Stomach (tissue), 9 donors: ENCODE data around the gene RBP4. TPM values are rescaled to one million over a fixed set of nuclear protein-coding genes. Genes with fewer than 3 reads are reported as not detected.

Experiments used
- DNase-seq, 2 donors: peaks; one replicate each; pipeline versions ENCODE4 v3.0.0 to v3.0.0-alpha.2; 2013 to 2019
- H3K27ac ChIP-seq, 5 donors: fragments of 200-600 bp in 4 of 5; sonication (generic) in 4 of 5; one replicate each; pipeline ENCODE4 v1.5.1; 2013 to 2019; ENCODE audit warnings: mild to moderate bottlenecking in 1 of 5, moderate library complexity in 1 of 5
- H3K27me3 ChIP-seq, 3 donors: fragments of 200-600 bp; sonication (generic); one replicate each; pipeline ENCODE4 v1.5.1; 2017 to 2019; ENCODE audit warnings: mixed run types in 1 of 3
- H3K36me3 ChIP-seq, 4 donors: fragments of 200-600 bp; sonication (generic); 1 replicate in 3 of 4; 2 replicates in 1 of 4; pipeline ENCODE4 v1.5.1; 2016 to 2019
- H3K4me1 ChIP-seq, 4 donors: fragments of 200-600 bp; sonication (generic); one replicate each; pipeline ENCODE4 v1.5.1; 2016 to 2019
- H3K4me3 ChIP-seq, 4 donors: fragments of 200-600 bp; sonication (generic) in 3 of 4; one replicate each; pipeline ENCODE4 v1.5.1; 2016 to 2019; ENCODE audit warnings: mild to moderate bottlenecking in 1 of 4
- H3K9me3 ChIP-seq, 4 donors: fragments of 200-600 bp; sonication (generic); one replicate each; pipeline ENCODE4 v1.5.1; 2016 to 2019
- CTCF ChIP-seq, 7 experiments: fragments of 450-650 bp in 4 of 7; fragments of 200-600 bp in 3 of 7; sonication (generic) in 3 of 7; IDR thresholded peaks; one replicate each; pipeline ENCODE4 v1.5.1; 2016 to 2019; ENCODE audit warnings: antibody characterized with exemption in 7 of 7, control low read depth in 2 of 7, mild to moderate bottlenecking in 1 of 7
- EP300 ChIP-seq: sonication (generic); formaldehyde crosslinking; IDR thresholded peaks from one replicate; pipeline ENCODE4 v1.6.1; 2017; ENCODE audit warnings: antibody characterized with exemption
- POLR2A ChIP-seq, 4 donors: fragments of 450-650 bp; IDR thresholded peaks; one replicate each; pipeline ENCODE4 v1.6.1; 2016; ENCODE audit warnings: antibody characterized with exemption in 4 of 4, control low read depth in 2 of 4, mild to moderate bottlenecking in 1 of 4, moderate library complexity in 1 of 4
- POLR2AphosphoS5 ChIP-seq, 3 donors: sonication (generic); formaldehyde crosslinking; IDR thresholded peaks; one replicate each; pipeline ENCODE4 v1.6.1; 2016; ENCODE audit warnings: antibody characterized with exemption in 3 of 3
- WGBS, 5 donors: extraction: QIAGEN DNeasy Blood & Tissue Kit in 3 of 5; methylation state at CpG; one replicate each; pipeline versions ENCODE4 v1.1.5 to v1.1.7; 2013 to 2018; 5-methylcytosine and 5-hydroxymethylcytosine counted together
- intact Hi-C: fragments of 100-400 bp; cut with DNase I; formaldehyde crosslinking; loops from one replicate; pipeline ENCODE4 v1.15.1; 2023; ENCODE audit warnings: low total_unique reads
- polyA plus RNA-seq, 3 donors: library from polyadenylated mRNA; stranded (reverse); fragments of 200-250 nt; gene quantifications; one replicate each; pipeline ENCODE4 v1.2.3, GENCODE V29; 2013
- total RNA-seq, 5 donors: library from RNA; depleted of rRNA; stranded (reverse); fragments of >200 nt; gene quantifications; one replicate each; pipeline versions ENCODE4 v1.1.0 to v1.2.3, GENCODE V29; 2014 to 2016
- donor health status: healthy with polysubstance abuse.
- donor health status: Bipolar disorder and iron deficiency.
- donor health status: healthy.

RBP4 gene
- total and polyA plus RNA-seq, 8 donors = 0.58 to 20.5 (median 1.1) TPM; not detected in 2

- H3K9me3 ChIP-seq = no peaks in the 10 kb centered on the region
- WGBS, 5 donors = 63 to 76% (median 65%) methylated on average over 3 of the region's 3 CpGs
- H3K27ac ChIP-seq = no peak overlapping the region
- no peak overlapping the region for H3K4me3 ChIP-seq
- DNase-seq = no peak
- H3K36me3 ChIP-seq = no peaks in the 10 kb centered on the region
- H3K27me3 ChIP-seq = peaks cover 13 to 61% (median 28%) of the 10 kb centered on the region in 3 donors
- intact Hi-C loops = no loop called here
- H3K4me1 ChIP-seq = peaks cover 8 to 23% (median 17%) of the 10 kb centered on the region in 4 donors
- no peak for TF ChIP-seq EP300
- TF ChIP-seq POLR2AphosphoS5 (IDR thresholded peaks at IDR 0.05) = no peak
- TF ChIP-seq CTCF (IDR thresholded peaks at IDR 0.05) = no peak
Observed at GRCh38 chr10:93565446-93565845, 35.6 kb downstream of the RBP4 start.

DNA sequence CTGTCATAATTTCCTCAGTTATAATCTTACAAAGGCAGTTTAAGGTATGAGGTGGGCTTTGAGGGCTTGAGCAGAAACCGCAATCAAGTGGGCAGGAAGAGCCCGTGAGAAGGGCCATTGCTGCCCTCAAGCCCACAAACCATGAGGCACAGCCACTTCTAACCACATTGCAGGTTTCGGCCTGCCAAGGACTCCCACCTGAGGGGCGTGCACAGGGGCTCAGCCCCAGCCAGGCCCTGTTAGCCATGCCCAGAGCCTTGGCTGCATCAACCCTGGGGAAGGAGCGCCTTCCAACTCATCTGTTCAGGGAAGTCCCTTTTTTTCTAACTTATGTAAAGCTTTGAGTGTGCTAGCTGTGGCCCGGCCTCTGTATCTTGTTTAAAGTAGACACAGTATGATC lies 40.5 kb downstream of the RBP4 start:
- TF ChIP-seq EP300 (no peak), CTCF (IDR thresholded peaks at IDR 0.05) (no peak), POLR2A (IDR thresholded peaks at IDR 0.05) (no peak), POLR2AphosphoS5 (IDR thresholded peaks at IDR 0.05) (no peak)
- Histone ChIP-seq H3K4me3 (no peak overlapping the region), H3K27me3 (peaks cover 0 to 12% (median 3%) of the 10 kb centered on the region in 3 donors), H3K27ac (no peak overlapping the region), H3K4me1 (no peaks in the 10 kb centered on the region), H3K36me3 (no peaks in the 10 kb centered on the region), H3K9me3 (peaks cover 0 to 9% (median 3%) of the 10 kb centered on the region in 4 donors)
- intact Hi-C loops = no loop called here
- 75 to 88% (median 86%) methylated on average over 6 of the region's 6 CpGs for WGBS, 5 donors
- no peak for DNase-seq

DNA sequence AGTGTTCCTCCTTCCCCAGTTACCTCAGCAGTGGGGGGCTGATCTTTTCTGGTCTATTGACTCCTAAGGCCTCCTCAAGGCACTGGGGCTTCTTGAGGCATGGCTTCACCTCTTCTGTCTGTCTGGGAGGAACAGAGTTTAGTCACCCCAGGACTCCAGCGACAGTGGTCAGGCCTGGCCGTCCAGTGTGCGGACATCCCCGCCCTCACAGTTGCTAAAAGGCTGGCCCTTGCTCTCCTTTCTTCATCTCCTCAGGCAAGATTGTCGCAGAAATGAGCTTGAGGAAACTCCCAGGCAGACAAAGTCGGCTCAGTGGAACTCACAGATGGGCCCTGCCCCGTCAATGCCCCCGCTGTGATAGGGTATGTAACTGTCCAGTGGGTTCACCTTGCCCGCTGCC lies 41.5 kb downstream of the RBP4 start:
- WGBS, 5 donors = 94 to 95% (median 94%) methylated on average over 9 of the region's 9 CpGs
- H3K4me1 ChIP-seq = peaks cover 0 to 8% (median 0%) of the 10 kb centered on the region in 4 donors
- no peak for TF ChIP-seq POLR2A (IDR thresholded peaks at IDR 0.05)
- TF ChIP-seq CTCF (IDR thresholded peaks at IDR 0.05) = no peak
- no peak for TF ChIP-seq POLR2AphosphoS5 (IDR thresholded peaks at IDR 0.05)
- TF ChIP-seq EP300 = no peak
- no peaks in the 10 kb centered on the region for H3K36me3 ChIP-seq
- H3K27me3 ChIP-seq = peaks cover 0 to 2% (median 0%) of the 10 kb centered on the region in 3 donors
- no peak overlapping the region for H3K4me3 ChIP-seq
- intact Hi-C loops = loop anchor here (5.0 kb wide), 1 partner anchor 118 kb away; no protein-coding TSS in a partner anchor
- H3K27ac ChIP-seq = no peak overlapping the region
- DNase-seq = no peak
- H3K9me3 ChIP-seq = peaks cover 0 to 9% (median 3%) of the 10 kb centered on the region in 4 donors

DNA sequence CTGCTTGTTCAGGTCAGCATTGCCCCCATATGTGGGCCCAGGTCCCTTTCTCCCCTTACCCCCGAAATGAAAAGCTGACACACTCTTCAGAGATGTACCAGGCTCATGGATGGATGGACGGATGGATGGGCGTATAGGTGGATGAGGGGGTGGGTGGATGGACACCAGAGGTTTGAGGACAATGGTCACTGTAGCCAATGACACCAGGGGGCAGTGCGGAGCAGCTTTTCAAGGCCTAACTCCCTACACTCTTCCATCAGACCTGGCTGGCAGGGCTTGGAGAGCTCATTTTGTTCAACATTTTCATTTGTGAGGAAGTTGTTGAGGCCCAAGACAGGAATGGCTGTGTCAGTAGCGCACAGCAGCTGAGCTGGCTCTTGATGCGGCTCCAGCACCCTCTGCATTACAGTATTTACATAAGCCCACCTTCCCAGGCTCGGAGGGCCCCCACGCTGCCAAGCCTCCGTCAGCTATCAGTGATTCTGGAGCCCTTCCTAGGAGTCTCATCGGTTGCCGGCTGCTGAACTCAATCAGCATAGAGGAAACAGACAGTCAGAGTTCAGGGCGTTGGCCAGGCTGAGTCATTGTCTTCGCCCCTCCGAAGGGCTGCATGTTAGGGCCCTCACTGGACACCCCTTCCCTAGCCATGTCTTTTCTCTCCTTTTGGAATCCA lies 46.1 kb downstream of the RBP4 start:
- 28 to 43% (median 35%) methylated on average over 11 to 14 of the region's 14 CpGs for WGBS, 5 donors
- no peak overlapping the region for H3K27ac ChIP-seq
- peaks cover 0 to 8% (median 0%) of the 10 kb centered on the region in 4 donors for H3K4me1 ChIP-seq
- intact Hi-C loops = loop anchor here (5.0 kb wide), 1 partner anchor 122 kb away; no protein-coding TSS in a partner anchor
- H3K27me3 ChIP-seq = no peaks in the 10 kb centered on the region
- peak; percentile 77 to 90 for DNase-seq
- no peak overlapping the region for H3K4me3 ChIP-seq
- TF ChIP-seq POLR2A (IDR thresholded peaks at IDR 0.05) (no peak), CTCF (IDR thresholded peaks at IDR 0.05) (peak in 5 of 7 experiments; percentile 37 to 65 (median 54)), POLR2AphosphoS5 (IDR thresholded peaks at IDR 0.05) (no peak), EP300 (no peak)
- H3K9me3 ChIP-seq = peaks cover 0 to 7% (median 3%) of the 10 kb centered on the region in 4 donors
- no peaks in the 10 kb centered on the region for H3K36me3 ChIP-seq
